ENCODE measurements around the gene ZBTB25.

DNA sequence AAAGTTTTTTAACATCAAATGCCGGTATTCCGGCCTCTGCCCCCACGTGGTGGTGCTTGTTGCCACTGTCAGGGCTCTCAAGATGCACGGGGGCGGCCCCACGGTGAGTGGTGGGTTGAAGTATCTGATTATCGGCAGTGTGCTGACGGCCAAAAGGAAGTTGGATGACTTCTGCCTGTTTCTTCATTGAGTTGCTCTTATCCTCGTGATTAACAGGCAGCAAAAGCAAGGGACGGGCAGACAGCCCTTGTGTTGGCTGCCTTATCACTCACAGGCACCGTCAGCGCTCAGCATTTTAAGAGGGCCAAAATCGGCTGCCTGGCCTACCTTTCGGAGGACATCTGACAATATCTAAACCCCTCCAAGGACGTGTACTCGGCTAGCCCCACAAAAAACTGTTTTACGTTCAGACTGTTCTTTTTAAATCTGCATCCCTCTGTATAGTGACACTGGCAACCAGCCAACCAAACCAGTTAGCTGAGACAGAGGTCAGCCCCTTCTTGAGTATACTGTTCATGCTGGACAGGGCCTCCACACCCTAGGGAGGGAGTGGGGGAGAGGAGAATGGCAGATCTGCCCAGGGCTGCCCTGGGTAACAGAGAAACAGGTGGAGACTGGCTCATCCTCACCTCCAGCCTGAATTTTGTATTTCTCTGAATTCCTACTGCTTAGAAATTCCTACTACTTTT lies 61.2 kb downstream of the ZBTB25 start:
- TF ChIP-seq, protein P1, sequence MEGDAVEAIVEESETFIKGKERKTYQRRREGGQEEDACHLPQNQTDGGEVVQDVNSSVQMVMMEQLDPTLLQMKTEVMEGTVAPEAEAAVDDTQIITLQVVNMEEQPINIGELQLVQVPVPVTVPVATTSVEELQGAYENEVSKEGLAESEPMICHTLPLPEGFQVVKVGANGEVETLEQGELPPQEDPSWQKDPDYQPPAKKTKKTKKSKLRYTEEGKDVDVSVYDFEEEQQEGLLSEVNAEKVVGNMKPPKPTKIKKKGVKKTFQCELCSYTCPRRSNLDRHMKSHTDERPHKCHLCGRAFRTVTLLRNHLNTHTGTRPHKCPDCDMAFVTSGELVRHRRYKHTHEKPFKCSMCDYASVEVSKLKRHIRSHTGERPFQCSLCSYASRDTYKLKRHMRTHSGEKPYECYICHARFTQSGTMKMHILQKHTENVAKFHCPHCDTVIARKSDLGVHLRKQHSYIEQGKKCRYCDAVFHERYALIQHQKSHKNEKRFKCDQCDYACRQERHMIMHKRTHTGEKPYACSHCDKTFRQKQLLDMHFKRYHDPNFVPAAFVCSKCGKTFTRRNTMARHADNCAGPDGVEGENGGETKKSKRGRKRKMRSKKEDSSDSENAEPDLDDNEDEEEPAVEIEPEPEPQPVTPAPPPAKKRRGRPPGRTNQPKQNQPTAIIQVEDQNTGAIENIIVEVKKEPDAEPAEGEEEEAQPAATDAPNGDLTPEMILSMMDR (IDR thresholded peaks at IDR 0.05; ENCODE audit: low read depth, low read length): no peak
- no peak for TF ChIP-seq EZH2phosphoT487 (IDR thresholded peaks at IDR 0.05; ENCODE audit: low read depth)

Data from OCI-LY3 (cell line).